HG02759 (cell line): ENCODE measurements around the gene AFF2.
"Not testable (repeated sequence)": the region's sequence is repeated elsewhere in the genome, so short reads cannot be mapped to it uniquely, and the experiment has no call there.

ENCODE experiments used
- ATAC-seq: cut with Tn5 transposase; IDR thresholded peaks from one replicate; pipeline ENCODE4 v1.9.1; 2021; ENCODE audit warnings: mild to moderate bottlenecking, moderate library complexity; ENCODE audit not compliant: unreplicated experiment

The AFF2 gene

DNA sequence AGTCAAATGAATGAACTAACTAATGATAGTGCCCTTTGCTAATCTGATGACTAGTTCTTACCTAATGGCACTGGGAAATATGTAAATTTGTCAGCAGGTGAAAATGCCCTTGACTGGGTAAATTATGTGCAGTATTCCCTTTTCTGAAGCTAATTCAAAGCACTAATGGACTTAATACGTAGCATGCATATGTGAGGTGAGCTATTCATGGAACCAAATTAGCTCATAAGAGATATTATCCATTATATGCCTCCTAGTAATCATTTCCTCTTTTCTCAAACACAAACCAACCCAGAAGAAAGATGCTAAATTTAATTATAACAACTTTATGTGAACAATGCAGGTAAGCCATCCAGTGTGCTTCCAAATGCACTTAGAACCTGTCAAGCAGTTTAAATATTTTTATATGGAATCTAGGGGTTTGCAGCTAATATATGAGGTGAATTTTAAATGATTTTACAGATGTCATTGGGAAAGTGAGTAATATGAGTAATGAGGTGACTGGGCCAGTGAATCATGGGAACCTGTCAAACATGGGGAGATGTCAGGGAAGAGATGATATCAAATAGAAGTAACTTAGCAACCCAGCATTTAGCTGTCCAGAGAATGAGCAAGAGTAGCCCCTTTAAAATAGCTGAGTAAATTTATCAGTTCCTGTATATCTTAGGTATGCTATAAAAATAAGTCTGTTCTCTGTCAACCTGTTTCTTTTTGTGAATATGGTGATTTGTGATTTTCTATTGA, 315.0 kb downstream of the AFF2 start:
- ATAC-seq, result no peak

DNA sequence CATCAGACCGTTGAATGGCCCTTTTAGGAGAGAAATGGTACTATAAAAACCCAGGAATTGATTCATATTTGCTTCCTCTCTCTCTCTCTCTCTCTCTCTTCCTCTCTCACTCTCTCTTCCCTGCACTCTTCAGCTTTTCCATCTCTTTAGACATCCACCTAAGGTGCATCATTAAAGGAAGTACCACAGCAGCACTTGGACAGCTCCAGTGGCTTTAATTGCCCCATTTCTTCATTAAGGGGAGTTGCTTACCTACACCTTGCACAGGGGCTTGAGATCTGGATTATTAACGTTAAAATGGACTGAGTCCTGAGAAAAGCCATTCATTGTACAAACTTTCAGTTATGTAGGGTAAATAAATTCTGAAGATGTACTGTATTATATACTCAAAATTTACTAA, 323.6 kb downstream of the AFF2 start:
- no peak for ATAC-seq

DNA sequence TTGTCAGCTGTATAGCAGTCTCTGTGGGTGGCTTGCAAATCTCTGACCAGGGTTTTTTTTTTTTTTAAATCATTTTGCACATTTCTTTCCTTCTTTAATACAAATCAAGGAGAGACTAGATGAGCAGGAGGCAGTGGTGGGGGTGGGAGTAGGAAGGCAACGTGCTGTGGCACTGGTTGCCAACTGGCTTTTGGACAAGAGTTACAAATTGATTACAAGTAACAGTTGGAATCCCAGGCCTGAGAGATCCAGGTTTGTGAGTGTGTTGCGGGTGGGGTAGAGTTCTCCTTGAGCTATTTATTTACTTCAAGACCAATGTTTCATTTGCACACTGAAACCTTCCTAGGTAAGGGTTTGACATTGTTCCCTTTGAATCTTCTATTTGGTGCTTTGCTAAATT, 325.3 kb downstream of the AFF2 start:
- no peak for ATAC-seq

DNA sequence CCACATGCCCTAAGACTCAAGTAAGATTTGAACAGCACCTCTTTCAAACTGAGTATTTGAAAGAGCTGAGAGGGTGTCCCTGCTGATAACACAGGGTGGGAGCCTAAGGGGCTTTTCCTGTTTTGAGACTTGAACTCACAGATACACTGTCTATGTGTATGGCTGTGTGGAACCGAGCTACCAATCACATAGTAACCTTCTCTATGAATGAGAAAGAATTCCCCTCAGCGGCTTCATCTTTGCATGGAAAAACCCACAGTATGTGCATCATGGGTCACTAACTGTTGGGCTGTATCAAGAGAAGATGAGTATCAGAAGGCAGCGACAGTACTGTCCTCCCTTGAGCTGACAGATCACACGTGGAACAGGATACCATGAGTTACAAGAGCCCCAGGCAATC, 336.3 kb downstream of the AFF2 start:
- ATAC-seq, result no peak

DNA sequence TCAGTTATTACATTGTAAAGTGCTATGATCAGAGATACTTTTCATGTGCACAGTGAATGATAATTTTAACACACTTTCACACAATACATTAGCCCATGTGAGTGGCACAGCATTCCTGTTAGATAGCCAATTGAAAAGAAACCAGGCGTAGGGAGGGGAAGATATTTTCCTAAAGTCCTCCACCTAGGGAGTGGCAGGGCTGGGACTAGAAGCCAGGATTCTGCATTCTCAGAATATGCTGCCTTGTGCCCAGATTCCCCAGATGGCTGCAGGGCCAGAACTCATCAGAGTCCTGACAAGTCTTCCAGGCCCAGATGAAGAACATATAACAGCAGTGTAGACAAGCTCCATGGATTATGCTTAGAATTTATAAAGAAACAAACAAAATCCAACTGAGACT, 350.2 kb downstream of the AFF2 start:
- ATAC-seq, result no peak

DNA sequence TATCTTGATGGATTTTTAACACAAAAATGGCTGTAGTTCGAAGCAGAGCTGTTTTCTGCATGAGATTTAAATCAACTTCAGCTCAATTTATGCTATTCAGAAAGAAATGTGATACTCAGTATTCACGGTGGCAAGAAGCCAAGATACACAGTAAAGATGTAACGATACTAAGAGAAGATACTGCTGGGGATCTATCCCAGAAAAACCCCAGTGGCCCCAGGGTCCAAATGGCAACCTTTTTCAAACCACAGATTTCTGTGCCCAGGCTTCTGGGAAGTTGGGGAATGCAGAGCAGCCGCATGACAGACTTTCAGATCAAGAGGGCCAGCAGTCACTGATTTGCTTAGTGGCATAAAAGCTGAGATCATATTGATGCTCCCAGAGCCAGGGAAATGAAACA, 353.9 kb downstream of the AFF2 start:
- no peak for ATAC-seq

DNA sequence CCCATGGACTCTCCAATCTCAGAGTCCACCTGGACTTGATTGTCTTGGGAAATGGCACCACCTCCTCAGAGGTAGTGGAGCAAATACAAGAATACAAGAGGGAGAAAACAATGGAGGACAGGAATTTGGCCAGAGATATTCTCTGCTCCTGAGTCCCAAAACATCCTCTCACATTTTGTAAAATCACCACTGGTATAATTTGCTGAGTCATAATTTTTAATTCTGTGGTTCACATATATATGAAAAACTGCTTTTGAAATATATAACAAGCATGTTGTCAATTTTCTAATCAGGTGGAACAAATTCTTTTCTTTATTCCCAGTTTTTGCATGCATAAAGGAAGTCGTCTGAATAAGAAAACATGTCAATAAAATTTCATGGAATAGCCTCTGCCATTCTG, 356.1 kb downstream of the AFF2 start:
- no peak for ATAC-seq

DNA sequence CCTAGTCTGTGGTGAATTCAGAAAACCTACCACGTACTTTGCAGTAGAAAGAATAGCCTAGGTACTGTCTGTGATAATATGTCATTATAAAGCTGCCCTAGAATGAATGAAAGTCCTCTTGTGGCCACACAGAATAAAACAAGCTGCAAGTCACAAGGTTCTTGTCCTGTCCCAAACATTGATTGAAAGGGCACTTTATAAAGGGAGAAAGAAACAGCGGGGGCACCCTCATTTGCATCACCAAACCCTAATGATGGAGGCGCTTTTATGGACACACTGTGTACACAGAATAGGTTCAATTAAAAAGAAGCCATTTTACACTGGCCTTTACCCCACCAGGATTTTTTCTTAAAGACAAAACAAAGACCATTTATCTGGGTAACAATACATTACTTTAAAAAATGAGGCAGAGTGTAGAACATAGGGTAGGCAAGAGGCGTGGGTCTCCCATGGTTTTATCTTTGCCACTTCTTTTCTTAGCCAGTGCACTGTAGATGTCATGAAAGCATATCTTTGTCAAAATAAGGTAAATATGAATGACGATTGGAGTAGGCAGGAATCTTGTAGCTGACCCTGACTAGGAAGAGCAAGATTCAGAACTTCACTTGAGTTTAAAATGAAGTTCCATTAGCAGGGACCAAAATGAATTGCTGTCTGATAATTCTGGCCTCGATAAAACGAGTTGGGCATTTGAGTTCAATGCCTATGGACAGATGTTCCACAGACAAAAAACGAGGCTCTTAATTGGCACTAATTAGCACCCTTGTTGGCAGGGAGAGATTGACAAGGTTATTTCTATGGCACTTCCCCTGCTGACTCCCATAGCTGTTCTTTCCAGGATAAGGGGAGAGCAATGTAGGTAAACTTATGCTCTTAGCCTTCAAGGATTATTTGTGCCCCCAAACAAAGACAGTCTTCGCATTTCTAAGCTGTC, 365.1 kb downstream of the AFF2 start:
- ATAC-seq, result no peak

DNA sequence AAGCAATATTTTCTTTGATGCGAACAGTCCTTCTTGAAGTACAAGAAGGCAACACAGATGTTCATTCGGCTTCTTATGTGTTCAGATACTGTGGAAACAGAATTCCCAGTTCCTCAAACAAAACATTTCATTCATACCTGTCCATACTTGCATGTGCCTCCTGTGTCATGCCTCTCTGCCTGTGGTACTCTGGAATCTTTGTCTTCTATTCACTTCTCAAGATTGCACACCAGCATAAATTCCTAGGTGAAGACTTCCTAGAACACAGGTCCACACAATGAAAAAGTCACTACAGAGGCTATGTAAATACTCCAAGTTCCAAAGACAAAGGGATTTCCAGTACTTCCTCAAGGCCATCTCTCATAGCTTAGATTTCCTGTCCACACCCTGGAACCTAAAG, 367.2 kb downstream of the AFF2 start:
- no peak for ATAC-seq

DNA sequence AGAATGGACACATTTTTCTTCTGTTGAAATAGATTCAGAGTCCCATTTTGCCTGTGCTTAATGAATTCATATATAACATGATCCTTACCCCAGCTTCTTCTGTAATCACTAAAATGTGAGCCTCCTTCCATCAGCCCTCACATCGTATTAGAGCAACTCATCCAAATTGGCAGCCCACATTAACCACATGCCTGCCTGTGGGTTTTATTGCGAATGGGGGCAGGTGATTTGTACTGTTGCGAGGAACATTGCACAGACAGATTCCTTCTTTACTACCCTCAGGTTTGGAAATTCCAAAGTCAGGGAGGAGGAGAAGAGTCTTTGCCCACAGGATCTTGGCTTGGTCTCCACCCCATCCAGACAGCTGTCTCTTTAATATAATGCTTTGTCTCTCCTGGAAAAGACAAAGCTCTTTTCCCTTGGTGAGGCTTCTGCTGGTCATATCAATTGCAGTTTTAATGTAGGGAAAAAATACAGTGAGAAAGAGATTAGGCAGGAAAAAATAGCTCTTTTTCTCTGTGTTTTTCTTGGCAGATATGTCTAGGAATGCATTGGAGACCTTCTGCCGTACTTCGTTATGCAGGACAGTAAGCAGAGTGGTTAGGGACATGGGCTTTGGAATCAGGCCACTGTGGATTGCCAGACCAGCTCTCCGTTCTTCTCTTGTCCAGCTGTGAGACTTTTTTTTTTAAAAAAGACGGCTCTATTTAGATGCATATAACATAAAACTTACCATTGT, 371.2 kb downstream of the AFF2 start:
- no peak for ATAC-seq

DNA sequence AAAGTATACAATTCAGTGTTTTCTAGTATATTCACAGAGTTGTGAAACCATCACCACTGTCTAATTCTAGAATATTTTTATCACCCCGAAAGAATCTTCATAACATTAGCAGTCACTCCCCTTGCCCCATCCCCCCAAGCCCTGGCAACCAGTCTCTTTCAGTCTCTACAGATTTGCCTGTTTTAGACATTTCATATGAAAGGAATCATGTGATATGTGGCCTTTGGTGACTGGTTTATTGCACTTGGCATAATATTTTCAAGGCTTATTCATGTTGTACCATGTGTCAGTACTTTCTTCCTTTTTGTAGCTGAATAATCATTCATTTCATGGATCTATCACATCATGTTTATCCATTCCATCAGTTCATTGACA, 371.7 kb downstream of the AFF2 start:
- no peak for ATAC-seq

DNA sequence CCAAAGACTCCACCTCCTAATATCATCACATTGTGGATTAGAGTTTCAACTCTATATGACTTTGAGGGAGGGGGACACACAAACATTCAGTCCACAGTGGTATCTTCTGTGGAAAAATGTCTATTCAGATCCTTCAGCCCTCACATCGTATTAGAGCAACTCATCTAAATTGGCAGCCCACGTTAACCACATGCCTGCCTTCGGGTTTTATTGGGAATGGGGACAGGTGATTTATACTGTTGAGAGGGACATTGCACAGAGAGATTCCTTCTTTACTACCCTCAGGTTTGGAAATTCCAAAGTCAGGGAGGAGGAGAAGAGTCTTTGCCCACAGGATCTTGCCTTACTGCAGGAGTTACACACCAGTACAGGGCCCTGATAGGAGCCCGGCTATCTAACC, 372.5 kb downstream of the AFF2 start:
- no peak for ATAC-seq

DNA sequence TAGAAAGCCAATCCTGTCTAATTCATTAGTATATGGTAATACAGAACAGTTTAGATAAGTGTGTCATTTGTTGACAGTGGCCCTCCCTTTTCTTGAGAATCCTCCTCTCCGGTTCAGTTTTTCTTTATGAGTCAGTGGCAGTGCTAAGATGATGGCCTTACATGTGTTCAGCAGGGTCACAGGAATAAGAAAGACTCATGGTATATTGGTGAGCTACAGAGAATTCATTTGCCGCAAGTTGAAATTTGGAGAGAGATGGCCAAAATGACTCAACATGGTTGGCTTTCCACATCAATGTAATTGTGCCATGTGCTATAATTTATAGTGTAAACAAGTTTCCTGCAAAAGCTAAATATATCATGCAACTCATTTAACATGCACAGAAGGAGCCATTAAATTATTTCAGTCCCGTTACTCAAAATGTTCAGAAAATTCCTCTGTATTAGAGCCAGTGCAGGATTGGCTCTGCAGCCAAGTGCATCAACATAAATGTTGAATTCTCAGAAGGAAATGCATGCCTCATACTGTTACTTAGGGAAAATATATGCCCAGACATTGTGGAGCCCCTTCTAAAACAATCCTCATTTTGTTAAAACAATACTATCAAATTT, 374.3 kb downstream of the AFF2 start:
- ATAC-seq, result no peak

DNA sequence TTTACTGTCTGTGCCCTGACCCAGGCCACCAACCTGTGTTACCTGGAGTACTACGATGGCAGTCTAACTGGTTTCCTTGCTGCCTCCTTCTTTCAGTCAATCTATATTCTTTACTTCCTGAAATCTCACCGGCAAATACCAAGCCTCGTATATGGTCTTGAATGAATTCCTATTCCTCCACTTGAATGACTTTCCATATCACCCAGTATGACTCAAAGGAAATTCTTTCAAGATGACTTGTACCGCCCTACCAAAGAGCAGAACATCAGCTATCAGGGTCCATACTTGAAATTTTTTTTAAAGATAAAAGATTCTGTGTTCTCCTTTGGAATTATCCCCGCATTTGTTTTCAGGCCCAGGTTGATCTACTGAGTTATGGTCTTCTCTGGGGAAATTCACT, 378.0 kb downstream of the AFF2 start:
- ATAC-seq, result no peak

DNA sequence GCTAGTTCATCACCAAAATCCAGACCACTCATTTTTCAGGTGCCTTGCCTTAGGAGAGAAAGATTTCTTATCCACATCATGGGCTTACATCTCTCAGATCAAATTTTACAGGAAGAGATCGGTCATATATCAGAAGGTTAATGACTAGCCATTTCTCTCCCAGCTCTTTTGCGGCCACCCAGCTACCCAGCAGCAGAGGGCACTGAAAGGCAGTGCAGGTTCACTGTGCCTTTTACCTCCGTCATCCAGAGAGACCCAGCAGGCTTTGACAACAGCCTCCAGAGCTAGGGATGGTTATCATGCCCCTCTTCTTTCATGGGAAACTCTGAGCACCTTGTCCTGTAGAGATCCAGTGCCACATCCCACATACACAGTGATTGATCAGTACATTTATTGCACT, 384.8 kb downstream of the AFF2 start:
- ATAC-seq, result no peak

DNA sequence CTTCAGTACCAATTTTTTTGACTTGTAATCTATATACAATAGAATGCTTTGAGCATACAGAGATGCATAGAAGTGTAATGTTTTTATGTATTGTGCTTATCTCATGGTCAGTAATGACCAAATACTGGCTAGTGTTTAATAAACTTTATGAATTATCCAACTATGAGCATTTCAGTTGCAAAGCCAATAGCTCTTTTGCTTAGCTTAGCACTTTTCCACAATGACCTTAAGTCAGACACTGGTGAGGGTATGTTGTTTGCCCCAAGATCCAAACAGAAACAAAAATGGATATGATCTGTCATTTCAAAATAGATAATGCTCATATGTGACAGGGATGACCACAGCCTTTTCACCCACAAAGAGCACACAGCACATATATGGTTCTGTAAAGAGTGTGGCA, 393.0 kb downstream of the AFF2 start:
- ATAC-seq, result no peak

DNA sequence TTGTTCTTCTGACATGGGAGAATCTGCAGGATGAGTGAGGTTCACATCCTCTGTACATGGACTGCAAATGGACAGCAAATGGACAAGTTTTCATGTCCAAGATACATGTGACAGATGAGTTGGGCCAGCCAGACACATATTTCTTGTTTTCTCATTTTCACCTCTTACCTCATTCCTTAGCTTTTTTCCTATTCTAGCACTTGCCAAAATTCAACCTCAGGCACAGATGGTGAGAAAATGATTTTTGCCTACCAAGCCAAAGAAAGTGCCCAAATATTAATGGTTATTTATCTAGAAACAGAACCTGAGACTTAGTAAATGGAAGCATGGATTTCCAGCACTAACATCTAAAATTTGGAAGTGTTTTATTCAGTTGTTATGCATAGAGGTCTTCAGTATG, 402.2 kb downstream of the AFF2 start:
- ATAC-seq, result no peak

DNA sequence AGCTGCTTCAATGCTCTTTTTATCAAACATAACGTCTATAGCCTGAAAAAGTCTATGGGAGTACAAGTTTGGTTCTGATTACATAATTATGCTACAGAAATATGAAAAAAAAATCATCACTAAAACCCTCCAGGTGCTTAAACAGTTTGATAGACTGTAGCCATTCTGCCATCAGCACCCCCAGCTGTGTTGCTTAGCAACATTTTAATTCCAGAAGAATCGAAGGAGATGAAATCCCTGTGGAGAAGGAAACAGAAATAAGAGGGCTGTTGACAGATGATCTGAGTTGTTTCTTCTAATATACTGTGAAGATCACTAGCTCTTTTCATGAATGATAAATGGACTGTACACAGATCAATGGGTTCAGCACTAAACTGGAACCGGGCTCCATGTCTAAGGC, 402.8 kb downstream of the AFF2 start:
- no peak for ATAC-seq

DNA sequence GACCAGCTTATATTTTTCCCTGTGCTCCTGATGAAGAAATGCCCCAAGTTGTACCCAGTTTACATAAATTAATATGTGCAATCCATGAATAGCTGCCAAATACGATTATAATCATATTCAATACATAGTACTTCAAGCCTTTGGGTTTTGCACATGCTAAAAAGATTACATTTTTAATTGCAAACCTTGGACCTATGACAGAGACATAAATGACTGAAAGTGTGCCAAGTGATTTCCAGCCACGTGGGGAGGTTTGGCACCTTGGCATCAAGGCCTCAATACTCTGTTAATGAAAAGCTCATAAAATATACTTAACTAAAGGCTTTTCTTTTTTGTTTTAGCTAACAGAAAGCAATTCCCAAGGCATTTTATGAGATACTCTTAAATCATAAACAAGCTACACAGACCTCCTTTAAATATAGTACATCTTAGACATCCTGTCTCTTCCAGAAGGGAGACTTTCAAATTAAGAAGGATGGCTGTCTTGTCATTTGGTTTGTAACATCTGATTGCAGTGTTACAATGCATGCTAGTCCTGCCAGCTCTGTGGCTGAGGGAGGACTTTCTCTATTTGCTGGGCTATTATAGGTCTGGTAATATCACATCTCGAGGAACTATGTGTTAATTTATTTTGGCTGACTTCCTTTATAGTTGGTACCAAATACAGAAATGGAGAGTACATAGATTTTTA, 404.1 kb downstream of the AFF2 start:
- no peak for ATAC-seq

DNA sequence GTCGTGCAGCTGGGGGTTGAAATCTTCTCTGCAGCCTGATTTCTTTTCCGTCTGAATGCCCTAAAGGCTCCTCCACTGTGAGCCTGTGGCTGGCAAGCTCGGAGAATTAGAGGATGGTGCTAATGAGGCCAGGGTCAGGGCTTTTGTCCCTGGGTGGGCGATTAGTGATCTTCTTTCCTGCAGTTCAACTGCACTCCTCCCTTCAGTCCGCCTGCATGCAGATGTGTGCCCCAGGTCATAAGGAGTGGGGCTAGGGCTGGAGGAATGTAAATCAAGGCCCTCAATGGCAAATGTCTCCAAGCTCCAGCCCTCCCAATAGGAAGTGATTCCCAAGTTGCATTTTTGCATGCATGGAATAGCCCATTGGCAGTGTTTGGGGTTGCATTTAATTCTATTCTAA, 405.0 kb downstream of the AFF2 start:
- ATAC-seq, result no peak

DNA sequence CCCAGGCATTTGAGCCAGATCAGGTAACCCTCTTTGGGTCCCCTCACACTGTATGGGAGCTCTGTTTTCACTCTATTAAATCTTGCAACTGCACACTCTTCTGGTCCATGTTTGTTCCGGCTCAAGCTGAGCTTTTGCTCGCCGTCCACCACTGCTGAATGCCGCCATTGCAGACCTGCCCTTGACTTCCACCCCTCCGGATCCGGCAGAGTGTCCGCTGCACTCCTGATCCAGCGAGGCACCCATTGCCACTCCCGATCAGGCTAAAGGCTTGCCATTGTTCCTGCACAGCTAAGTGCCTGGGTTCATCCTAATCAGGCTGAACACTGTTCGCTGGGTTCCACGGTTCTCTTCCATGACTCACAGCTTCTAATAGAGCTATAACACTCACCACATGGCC, 406.2 kb downstream of the AFF2 start:
- not testable (repeated sequence) for ATAC-seq
